Hepatocyte (in vitro differentiated cells): ENCODE measurements around the gene TRIM52. TPM values are rescaled to one million over a fixed set of nuclear protein-coding genes. Genes with fewer than 3 reads are reported as not detected.
A peak's percentile ranks its signal among the peaks of the same experiment; 100 is the strongest.

Experiments used
- DNase-seq: peaks from one replicate; pipeline ENCODE4 v3.0.0-alpha.2; 2016; ENCODE audit warnings: low spot score
- H2AFZ ChIP-seq: fragments of 200-600 bp; sonication (generic); 2 replicates; pipeline ENCODE4 v1.6.0; 2016; ENCODE audit warnings: antibody characterized with exemption, mild to moderate bottlenecking
- H3K27ac ChIP-seq: fragments of 200-600 bp; sonication (generic); 2 replicates; pipeline ENCODE4 v1.5.1; 2016; ENCODE audit warnings: mild to moderate bottlenecking
- H3K27me3 ChIP-seq: fragments of 200-600 bp; sonication (generic); 2 replicates; pipeline ENCODE4 v1.6.1; 2016
- H3K36me3 ChIP-seq: fragments of 200-600 bp; sonication (generic); replicated peaks from 2 replicates; pipeline ENCODE4 v1.5.1; 2016; ENCODE audit warnings: low read depth; ENCODE audit not compliant: insufficient read depth
- H3K4me1 ChIP-seq: fragments of 200-600 bp; sonication (generic); 2 replicates; pipeline ENCODE4 v1.5.1; 2016; ENCODE audit warnings: mild to moderate bottlenecking, moderate library complexity; ENCODE audit not compliant: insufficient read depth
- H3K4me2 ChIP-seq: fragments of 200-600 bp; sonication (generic); 2 replicates; pipeline ENCODE4 v1.6.0; 2016
- H3K4me3 ChIP-seq: fragments of 200-600 bp; sonication (generic); 2 replicates; pipeline ENCODE4 v1.5.1; 2016; ENCODE audit warnings: mild to moderate bottlenecking
- H3K79me2 ChIP-seq: fragments of 200-600 bp; sonication (generic); 2 replicates; pipeline ENCODE4 v1.6.0; 2017; ENCODE audit warnings: mild to moderate bottlenecking
- H3K9me2 ChIP-seq: fragments of 200-600 bp; sonication (generic); replicated peaks from 2 replicates; pipeline ENCODE4 v1.6.0; 2017; ENCODE audit warnings: mild to moderate bottlenecking; ENCODE audit not compliant: insufficient read depth
- H3K9me3 ChIP-seq: fragments of 200-600 bp; sonication (generic); 2 replicates; pipeline ENCODE4 v1.5.1; 2016; ENCODE audit warnings: low read depth, mild to moderate bottlenecking
- H4K20me1 ChIP-seq: fragments of 200-600 bp; sonication (generic); 2 replicates; pipeline ENCODE4 v1.6.0; 2016; ENCODE audit warnings: mild to moderate bottlenecking; ENCODE audit not compliant: insufficient read depth, poor library complexity, severe bottlenecking
- CTCF ChIP-seq: fragments of 200-600 bp; sonication (generic); IDR thresholded peaks from 2 replicates; pipeline ENCODE4 v1.5.1; 2016; ENCODE audit warnings: antibody characterized with exemption, mild to moderate bottlenecking; ENCODE audit not compliant: poor library complexity
- EZH2 ChIP-seq: fragments of 200-600 bp; sonication (generic); IDR thresholded peaks from 2 replicates; pipeline ENCODE4 v1.6.1; 2016; ENCODE audit warnings: antibody characterized with exemption, mild to moderate bottlenecking, borderline replicate concordance
- EZH2phosphoT487 ChIP-seq: fragments of 200-600 bp; sonication (generic); IDR thresholded peaks from one replicate; pipeline ENCODE4 v1.6.1; 2018; ENCODE audit warnings: antibody characterized with exemption, mild to moderate bottlenecking, low read depth, moderate library complexity; ENCODE audit not compliant: unreplicated experiment, severe bottlenecking
- WGBS: methylation state at CpG from one replicate; pipeline ENCODE4 v1.1.6; 2016; ENCODE audit warnings: low lambda C conversion rate; ENCODE audit errors: missing lambda C conversion rate; 5-methylcytosine and 5-hydroxymethylcytosine counted together
- polyA plus RNA-seq: library from polyadenylated mRNA; unstranded; fragments of >200 nt; fragmentation: Nextera tagmentation; extraction: Ambion mirVana; gene quantifications from 2 replicates; pipeline ENCODE4 v1.2.1, GENCODE V29; 2016
- total RNA-seq: library from RNA; depleted of rRNA; stranded (reverse); fragments of >200 nt; gene quantifications from 2 replicates; pipeline ENCODE4 v1.2.3, GENCODE V29; 2014

TRIM52 gene
- total and polyA plus RNA-seq, 2 experiments from 2014 or later = 9.9 to 13.2 TPM

- Histone ChIP-seq H3K27ac (peak overlapping the region; percentile 93), H2AFZ (no peak overlapping the region), H3K4me2 (peak overlapping the region; percentile 90), H3K27me3 (no peaks in the 10 kb centered on the region), H3K9me2 (no peaks in the 10 kb centered on the region), H4K20me1 (peaks cover 50% of the 10 kb centered on the region), H3K9me3 (no peaks in the 10 kb centered on the region), H3K79me2 (peaks cover 84% of the 10 kb centered on the region), H3K36me3 (no peaks in the 10 kb centered on the region), H3K4me1 (peaks cover 39% of the 10 kb centered on the region), H3K4me3 (peak overlapping the region; percentile 82)
- WGBS = 63% methylated on average over 4 of the region's 4 CpGs
- no peak for DNase-seq
- TF ChIP-seq EZH2phosphoT487 (no peak), EZH2 (no peak), CTCF (no peak)
Measured at GRCh38 chr5:181248277-181248676, 12.7 kb downstream of the TRIM52 start.

- Histone ChIP-seq H3K36me3 (peaks cover 7% of the 10 kb centered on the region), H3K27me3 (no peaks in the 10 kb centered on the region), H3K4me3 (peak overlapping the region; percentile 82), H3K27ac (peak overlapping the region; percentile 93), H3K4me1 (peaks cover 49% of the 10 kb centered on the region), H3K9me2 (no peaks in the 10 kb centered on the region), H4K20me1 (peaks cover 53% of the 10 kb centered on the region), H3K79me2 (peaks cover 84% of the 10 kb centered on the region), H3K9me3 (no peaks in the 10 kb centered on the region), H3K4me2 (peak overlapping the region; percentile 90), H2AFZ (peak overlapping the region; percentile 77)
- TF ChIP-seq CTCF (no peak), EZH2 (no peak), EZH2phosphoT487 (no peak)
- peak; percentile 95 for DNase-seq
- 2% methylated on average over 42 of the region's 55 CpGs for WGBS
Measured at GRCh38 chr5:181246276-181247049, 14.5 kb downstream of the TRIM52 start.

GRCh38 chr5:181245427-181246275 lies 15.3 kb downstream of the TRIM52 start:
- peak overlapping the region; percentile 93 for H3K27ac ChIP-seq
- H2AFZ ChIP-seq = peak overlapping the region; percentile 73
- peak overlapping the region; percentile 57 for H3K4me3 ChIP-seq
- no peaks in the 10 kb centered on the region for H3K27me3 ChIP-seq
- peak overlapping the region; percentile 90 for H3K4me2 ChIP-seq
- 36% methylated on average over 33 of the region's 34 CpGs for WGBS
- no peaks in the 10 kb centered on the region for H3K9me2 ChIP-seq
- peaks cover 52% of the 10 kb centered on the region for H3K4me1 ChIP-seq
- peaks cover 84% of the 10 kb centered on the region for H3K79me2 ChIP-seq
- peaks cover 53% of the 10 kb centered on the region for H4K20me1 ChIP-seq
- H3K9me3 ChIP-seq = no peaks in the 10 kb centered on the region
- H3K36me3 ChIP-seq = peaks cover 7% of the 10 kb centered on the region
- TF ChIP-seq EZH2phosphoT487 = no peak
- TF ChIP-seq CTCF = no peak
- no peak for TF ChIP-seq EZH2
- DNase-seq = peak; percentile 27
